ENCODE data around the gene MCL1.
"Not testable (repeated sequence)": the region's sequence is repeated elsewhere in the genome, so short reads cannot be mapped to it uniquely, and the experiment has no call there.

GRCh38 chr1:150602372-150602771 lies 23.0 kb upstream of the MCL1 start:
- TF ChIP-seq EZH2 (IDR thresholded peaks at IDR 0.05; ENCODE audit: low read length, missing control alignments); CTCF (conservative IDR thresholded peaks at IDR 0.05 in 1 of 2, IDR thresholded peaks at IDR 0.05 in 1 of 2; ENCODE audit: low read depth in 1 of 2, low read length in 2 of 2): not testable (repeated sequence)
